IPS DF 4.7 (cell line): ENCODE measurements around the gene FITM1.

ENCODE experiments used
- DNase-seq: peaks from one replicate; pipeline ENCODE4 v3.0.0-alpha.2; 2013; ENCODE audit warnings: low spot score; ENCODE audit errors: extremely low read depth

The FITM1 gene, protein sequence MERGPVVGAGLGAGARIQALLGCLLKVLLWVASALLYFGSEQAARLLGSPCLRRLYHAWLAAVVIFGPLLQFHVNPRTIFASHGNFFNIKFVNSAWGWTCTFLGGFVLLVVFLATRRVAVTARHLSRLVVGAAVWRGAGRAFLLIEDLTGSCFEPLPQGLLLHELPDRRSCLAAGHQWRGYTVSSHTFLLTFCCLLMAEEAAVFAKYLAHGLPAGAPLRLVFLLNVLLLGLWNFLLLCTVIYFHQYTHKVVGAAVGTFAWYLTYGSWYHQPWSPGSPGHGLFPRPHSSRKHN

DNA sequence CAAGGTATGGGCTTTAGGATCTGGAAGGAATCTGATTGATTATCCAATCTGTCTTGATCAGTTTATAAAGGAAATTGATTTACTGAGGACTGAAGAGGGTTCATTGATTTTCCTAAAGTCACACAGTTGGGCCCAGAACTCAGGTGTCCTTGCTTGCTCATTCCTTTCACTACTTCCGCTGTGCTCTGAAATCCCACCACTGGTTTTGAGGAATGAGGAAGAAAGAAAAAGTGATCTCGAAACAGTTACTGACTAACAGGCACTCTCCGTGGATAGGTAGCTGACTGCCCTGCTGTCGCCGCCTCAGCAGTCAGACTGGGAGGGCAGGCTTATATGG lies at the start of gene FITM1:
Gene FITM1, plus strand, starts transcription at position 280 of the 337 bp plus-strand sequence. CDS start 905 bp downstream, outside the sequence.
- no peak for DNase-seq

DNA sequence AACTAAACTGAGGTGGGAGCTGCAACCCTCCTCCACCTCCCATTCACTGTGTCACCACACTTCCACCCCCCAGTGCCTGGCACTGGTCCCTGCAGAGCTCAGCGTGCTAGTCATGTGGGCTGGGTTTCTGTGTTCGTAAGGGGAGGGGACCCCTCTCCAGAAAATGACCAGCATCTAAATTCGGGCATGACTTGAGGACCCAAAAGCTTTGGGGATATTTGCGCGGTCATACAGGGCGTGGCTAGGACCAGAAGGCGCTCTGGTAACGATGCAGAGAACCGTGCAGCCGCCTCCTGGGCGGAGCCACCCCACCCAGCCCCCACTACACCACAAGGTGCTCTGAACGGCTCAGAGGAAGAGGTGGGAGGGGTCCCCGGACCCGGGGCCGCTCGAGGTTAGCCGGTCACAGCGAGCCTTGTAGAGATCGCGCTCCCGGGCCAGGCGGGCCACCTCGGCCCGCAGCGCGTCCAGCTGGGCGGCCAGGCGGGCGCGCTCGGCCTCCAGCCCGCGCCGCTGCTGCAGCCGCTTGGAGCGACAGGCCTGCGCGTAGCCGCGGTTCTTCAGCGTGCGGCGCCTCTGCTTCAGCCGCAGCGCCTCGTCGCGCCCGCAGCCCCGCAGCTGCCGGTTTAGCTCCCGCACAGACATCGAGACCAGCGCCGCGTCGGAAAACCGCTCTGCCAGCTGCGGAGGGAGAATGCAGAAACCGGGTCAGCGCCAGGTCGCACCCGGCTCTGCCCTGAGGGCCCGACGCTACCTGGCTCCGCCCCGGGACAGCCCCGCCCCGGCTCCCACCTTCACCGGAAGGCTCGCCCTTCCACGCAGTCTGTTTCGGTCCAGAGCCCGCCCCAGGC lies 49.3 kb upstream of the FITM1 start:
- no peak for DNase-seq

DNA sequence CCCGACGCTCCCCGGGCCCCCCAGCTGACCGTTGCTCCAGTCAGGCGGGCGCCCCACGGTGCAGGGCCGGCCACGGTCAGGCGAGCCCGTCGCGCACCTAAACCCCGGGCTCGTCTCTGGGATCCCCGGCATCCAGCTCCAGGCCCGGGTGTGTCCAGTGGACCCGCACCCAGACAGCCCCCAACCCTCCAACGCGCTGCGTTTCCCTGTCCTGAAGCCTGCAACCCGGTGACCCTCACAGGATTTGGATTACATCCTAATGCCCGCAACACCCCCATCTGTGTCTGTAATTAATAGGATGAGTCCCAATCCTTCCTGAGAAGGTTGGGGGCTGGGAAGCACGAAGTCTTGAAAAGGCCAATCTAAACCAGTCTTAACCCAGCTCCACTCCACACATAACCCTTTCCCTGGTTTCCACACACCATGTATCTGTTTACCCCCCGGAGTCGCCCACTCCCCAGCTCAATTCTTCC lies 48.7 kb upstream of the FITM1 start:
- no peak for DNase-seq

DNA sequence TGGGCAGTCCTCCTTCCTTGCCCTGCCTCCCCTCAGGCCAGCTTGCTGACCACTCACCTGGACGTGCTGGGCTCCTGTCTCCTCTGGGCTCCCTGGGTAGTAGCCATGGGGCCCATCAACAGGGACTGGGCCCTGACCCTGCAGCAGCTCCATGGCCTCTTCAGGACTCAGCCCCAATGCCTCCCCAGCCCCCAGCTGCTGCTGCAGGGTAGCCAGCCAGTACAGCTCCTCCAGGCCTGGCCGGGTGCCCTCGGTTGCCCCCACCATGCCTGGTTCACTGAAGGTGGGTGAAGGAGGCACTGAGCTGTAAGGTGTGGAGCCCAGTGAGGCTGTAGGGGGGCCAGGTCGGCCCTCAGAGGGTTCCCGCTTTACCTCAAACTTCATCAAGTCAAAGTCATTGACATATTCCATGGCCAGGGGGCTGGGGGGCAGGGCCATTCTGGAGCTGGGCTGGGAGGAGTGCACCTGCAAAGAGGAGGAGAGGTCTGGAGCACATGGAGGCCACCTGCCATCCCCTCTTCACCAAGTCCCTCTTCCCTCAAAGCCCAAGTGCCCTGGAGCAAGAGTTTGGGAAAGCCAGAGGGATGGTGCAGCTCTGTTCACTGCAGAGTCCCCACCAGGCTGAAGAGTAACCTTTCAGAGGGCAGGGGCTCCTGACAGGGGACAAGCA lies 47.9 kb upstream of the FITM1 start:
- no peak for DNase-seq

DNA sequence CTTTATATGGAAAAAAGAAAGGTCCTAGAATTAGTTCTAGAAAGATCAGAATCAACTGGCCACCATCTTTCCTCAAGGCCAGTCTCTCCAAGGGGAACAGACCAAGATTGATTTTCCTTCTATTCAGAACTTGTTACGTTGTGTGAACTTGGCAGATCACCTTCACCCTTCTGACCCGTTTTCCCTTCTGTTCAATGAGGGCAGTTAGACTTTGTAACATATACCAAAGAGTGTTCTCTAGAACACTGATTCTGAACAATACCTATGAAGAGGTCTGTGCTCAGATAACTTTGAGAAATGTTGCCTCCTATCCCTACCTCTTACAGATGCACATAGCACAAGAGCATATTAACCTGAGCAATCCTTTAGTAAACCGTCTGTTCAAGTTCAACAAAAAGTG lies 47.0 kb upstream of the FITM1 start:
- no peak for DNase-seq

DNA sequence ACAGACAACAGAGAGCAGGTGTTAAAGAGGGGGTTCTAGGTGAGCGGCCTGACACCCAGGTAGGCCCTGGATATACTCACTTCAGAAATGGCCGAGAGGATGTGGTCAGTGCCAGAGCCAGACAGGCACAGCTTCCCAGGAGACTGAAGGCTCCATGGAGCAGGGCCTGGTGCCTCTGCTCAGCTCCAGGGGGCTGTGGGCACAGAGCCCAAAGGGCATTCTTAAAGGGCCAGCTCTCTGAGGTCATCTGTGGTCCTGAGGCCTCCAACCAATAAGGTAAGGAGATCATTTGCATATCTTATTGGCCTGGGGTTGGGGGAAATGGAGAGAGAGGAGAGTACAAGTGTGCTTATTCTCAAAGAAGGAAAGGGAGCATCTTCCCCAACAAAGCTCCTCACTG lies 46.0 kb upstream of the FITM1 start:
- no peak for DNase-seq

DNA sequence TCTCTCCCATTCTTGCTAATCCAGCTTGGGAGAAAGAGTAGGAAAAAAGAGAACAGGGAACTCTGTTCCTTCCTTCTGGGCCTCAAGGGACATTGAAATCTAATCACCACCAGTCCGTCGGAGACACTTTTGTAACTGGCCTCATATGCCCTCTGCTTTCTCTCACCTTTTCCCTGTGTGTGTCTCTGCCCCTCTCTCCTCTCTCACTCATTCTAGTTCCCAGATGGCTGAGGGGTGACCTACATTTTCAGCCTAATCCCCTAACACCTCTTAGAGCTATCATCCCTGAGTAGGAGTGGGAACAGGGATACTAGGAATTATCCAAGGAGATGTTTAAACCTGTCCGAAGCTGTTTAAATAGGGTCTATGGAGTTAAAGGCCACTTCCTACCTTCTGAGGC lies 45.2 kb upstream of the FITM1 start:
- no peak for DNase-seq

DNA sequence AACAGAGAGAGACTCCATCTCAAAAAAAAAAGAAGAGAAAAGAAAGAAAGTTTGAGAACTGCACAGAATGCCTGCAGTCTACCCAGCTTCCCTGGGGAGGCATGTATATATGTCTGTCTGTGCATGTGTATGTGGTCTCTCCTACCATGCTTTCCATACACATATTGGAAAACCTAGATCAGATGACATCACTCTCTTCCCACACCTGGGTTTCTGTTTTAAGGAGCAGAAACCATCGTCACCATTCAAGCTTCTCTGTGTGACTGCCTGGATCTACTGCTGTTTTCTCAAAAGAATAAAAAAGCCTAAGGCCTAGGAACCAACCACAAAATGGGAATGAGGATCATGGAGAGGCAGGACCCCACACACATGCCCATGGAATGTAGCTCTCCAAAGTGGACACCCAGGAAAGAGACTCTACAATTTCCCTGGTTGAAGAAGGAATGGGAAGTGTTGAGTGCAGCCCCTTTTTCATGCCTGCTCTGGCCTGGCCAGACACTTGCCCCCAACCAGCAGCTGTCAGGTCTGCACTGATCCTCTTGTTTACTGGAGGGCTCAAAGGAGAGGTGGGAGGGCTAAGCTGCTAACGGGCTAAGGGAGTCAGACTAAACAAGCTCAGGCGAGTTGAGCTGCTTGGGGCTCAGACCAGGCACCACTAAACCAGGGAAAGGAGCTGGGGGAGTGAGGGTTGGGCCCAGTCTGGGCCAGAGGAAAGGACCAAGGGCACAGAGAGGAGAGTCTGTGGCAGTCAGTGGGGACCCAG lies 44.1 kb upstream of the FITM1 start:
- no peak for DNase-seq

DNA sequence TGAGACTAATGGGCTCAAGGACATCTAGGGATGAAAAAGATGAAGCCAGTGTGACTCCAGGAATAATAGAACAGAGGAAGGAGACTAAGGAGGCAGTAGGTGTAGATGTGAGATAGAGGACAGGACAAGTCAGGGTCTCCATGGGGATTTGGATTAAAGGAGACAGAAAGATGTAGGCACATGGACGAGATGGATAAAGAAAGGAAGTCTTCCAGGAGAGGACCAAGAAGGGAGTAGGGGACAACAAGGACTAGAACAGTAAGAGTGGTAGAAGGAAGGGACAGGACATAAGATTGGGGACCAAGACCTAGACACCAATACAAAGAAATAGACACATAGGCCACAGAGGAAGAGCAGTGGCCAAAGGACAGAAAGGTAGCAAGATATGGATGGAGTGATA lies 43.5 kb upstream of the FITM1 start:
- no peak for DNase-seq

DNA sequence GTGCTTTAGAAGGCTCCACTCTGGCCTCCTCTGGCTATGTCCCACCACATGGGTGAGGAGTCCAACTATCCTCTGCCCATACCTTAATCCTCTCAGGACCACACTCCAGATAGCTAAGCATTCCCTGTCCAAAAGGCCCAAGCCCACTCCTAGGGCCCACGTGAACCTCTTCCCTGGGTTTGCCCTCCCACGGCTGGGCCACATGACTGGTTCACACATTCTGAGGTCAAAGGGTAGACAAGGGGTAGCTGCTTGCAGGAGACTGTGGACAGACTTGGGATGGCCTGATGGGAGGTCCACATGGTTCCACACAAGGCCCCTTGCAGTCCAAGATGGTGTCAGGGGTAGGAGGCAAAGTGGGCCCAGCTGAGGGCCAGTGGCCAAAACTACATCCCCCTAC lies 42.4 kb upstream of the FITM1 start:
- no peak for DNase-seq

DNA sequence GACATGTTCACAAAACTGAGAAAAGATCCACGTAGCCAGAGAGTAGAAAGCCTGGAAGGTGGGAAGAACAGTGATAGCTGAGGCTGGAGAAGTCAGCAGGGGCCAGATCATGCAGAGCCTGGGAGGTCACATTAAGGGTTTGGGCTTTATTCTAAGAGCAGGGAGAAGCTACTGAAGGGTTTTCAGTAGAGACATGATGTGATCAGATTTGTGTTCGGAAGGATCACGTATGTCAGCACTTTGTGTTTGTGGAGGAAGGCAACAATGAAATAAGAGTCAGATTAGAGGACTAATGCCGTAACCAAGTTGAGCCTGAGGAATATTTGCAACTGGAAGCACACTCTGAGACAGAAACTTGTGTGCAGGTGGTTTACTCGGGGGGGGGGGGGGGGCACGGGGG lies 40.6 kb upstream of the FITM1 start:
- no peak for DNase-seq

DNA sequence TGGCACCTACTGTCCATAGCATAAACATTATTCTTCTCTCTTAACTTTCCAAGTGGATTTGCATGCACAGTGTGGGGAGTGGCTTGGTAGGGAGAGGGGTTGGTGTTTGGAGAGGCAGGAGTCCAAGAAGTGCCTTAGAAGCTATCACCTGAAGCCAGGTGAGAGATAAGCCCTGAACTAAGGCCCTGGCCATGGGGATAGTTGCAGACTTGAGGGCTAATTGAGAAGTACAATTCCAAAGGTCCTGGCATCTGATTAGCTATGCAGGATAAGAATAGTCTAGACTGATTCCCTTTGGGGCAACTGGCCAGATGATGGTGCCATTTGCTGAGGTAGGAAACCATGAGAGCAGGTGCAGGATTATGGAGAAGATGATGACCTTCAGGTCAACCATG lies 38.4 kb upstream of the FITM1 start:
- DNase-seq, result no peak

DNA sequence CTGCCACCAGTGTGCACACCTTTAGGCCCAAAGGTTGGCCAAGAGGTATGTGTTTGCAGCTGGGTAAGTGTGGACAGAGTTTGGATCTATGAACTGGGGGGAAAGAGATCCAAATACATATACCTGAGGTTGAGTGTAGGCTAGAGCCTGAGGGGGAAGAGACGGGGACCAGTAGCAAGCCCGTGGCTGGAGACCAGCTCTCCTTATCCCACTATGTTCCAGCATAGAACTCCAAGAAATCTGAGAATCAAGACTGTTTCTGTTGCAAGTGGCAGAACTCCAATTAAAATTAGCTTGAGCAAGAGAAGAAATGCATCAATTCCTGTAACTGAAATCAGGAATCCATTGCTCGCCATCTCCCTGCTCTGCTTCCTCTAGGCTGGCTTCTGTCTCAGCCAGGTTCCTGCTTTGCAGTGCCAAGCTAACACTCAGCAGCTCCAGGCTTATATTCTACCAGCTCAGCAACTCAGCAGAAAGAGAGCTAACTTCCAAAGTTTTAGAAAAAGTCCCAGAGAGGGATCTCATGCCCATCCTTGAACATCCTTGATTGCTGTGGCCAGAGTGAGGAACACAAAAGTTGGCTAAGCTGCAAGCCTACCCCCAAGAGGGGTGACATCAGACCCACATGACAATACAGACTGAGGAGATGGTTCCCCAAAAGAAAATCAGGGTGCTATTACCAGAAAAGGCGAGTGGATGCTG lies 37.8 kb upstream of the FITM1 start:
- DNase-seq, result no peak

DNA sequence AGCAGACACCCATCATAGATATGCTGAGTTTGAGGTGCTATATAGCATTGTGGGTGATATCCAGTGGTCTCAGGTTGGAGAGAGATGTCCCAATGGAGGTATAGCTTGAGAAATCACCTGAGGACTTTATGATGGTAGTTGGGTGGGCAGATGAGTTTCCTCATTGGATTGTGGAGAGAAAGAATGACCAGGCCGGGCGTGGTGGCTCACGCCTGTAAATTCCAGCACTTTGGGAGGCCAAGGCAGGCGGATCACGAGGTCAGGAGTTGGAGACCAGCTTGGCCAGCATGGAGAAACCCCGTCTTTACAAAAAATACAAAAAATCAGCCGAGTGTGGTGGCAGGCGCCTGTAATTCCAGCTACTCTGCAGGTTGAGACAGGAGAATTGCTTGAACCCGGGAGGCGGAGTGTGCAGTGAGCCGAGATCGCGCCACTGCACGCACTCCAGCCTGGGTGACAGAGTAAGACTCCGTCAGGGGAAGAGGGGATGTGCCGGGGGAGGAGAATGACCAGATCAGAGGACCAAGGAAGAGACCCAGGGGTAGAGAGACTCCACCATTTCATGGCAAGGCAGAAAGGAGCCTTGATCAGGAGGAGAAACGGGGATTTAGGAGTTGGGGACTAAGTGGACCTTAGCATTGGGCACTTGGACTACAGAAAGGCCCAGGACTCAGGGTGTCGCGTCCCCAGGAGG lies 37.1 kb upstream of the FITM1 start:
- no peak for DNase-seq

DNA sequence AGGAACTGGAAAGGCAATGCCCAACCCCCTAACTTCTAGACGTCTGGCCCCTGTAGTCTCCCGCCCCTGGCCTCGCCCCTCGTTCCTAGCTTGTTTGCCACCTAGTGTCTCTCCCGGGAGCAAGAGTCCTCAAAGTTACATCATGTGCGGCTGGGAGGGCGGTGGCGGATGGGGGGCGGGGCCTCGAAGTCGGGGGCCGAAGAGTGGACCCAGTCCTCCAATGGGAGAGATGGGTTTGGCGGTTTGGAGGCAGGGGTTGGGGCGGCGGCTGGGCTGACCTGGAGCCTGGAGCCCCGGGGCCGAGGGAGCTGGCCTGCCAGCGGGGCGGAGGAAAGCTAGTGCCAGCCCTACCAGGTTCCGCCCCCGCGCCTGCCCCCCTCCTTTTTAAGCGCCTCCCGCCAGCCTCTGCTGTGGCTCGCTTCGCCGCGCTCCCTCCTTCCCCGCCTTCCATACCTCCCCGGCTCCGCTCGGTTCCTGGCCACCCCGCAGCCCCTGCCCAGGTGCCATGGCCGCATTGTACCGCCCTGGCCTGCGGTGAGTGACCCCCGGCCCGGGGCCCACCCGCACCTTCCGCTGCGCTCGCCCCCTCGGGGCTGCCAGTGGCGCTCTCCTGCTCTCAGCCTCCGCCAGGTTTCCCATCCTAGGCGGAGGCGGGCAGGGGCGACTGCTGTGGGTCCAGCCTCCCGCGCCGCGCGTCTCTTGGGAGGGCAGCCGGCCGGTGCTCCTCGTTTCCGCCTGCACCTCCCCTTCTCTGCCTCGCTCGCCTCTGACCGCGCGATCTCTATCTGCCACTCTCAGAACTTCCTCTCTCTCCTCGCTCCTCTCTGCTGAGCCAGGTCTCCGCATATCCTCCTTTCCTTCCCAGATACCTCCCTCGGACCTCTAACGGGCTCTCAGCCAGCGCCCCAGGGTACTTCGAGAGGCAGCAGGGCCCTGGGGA lies 36.3 kb upstream of the FITM1 start, which contains the start of gene PCK2:
Gene PCK2, plus strand, starts transcription at position 411 of the 940 bp plus-strand sequence. Its CDS starts 95 bp downstream, at position 506.
- peak; percentile 53 for DNase-seq

DNA sequence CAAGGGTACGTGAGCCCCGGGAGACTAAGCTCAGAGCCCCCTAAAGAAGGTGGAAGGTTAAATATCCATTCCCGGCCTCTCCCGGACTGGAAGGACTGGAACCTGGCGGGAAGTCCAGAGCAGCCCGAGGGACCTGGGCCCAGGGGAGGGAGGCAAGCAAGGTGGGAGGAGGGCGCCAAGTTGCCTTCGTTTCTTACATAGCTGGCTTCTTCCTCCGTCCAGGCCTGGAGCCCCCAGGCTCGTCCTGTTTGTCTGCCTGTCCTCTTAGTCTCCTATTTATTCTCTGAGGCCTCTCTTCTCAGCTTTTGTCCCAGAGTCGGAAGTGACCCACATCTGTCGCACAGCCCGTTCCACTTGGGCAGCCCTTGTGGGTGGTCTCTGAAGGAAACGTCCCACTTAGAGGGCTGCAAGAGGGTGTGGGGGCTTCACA lies 35.6 kb upstream of the FITM1 start:
- DNase-seq, result no peak

DNA sequence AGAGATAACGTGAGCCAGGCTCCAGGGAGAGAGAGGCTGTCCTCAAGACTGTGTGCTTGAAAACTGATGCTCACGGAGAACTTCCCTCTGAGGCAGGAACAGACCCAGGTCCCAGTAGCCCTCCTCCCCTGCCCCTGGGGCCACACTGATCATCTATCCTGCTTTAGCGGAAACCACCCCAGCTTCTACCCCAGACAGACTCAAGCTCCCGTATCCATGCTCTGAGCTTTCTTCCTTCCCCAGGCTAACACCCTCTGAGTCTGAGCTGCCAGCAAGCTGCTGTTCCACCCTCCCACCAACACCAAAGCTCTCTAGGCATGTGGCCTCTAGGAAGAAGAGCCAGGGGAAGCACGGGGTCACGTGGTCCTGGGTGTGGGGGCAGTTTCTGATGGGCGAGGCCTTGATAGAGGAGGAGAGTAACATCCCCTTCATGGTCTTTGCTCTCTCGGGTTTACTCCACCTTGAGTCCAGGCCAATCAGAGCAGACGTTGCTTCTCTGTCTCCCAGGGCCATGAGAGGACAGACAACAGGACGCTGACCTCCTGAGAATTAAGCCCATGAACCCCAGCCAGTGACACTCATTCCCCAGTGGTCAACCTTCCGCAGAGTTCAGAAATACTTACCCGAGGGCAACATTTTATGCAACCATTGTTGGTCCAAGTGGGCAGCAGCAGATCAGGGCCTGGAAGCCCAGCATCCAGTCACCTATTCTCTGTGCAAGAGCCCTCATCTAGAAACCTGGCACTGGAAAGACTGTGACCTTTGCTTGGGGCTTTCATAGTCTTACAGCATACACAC lies 35.0 kb upstream of the FITM1 start:
- no peak for DNase-seq

DNA sequence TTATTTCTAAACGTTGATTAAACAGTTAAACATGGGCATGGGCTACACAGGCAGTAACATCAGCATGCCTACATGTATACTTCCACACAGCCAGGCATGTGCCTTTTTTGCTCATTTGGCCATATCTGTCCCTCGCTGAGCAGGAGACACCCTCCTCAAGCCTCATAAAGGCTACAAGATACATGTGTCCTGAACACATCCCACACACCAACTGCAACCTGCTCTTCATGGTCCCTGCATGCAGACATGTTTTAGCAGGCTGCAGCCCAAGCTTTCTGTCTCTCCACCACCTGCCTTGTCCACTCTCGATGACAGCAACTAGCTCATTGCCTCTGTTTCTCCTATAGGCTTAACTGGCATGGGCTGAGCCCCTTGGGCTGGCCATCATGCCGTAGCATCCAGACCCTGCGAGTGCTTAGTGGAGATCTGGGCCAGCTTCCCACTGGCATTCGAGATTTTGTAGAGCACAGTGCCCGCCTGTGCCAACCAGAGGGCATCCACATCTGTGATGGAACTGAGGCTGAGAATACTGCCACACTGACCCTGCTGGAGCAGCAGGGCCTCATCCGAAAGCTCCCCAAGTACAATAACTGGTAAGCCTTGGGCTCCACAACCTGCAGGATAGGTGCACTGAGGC lies 33.8 kb upstream of the FITM1 start:
- DNase-seq, result no peak
